Ishikawa (cell line): ENCODE measurements around the gene UNC13A.

Source experiments
- CEBPB ChIP-seq: IDR thresholded peaks from 2 replicates; pipeline ENCODE4 v1.6.1; 2012
- CREB1 ChIP-seq: IDR thresholded peaks from 2 replicates; pipeline ENCODE4 v1.6.1; 2012; ENCODE audit warnings: low read depth
- EGR1 ChIP-seq: IDR thresholded peaks from 2 replicates; pipeline ENCODE4 v1.6.1; 2012
- EP300 ChIP-seq: IDR thresholded peaks from 2 replicates; pipeline ENCODE4 v1.6.1; 2012; ENCODE audit warnings: borderline replicate concordance
- FOXM1 ChIP-seq: IDR thresholded peaks from 2 replicates; pipeline ENCODE4 v1.6.1; 2012; ENCODE audit warnings: low read depth, borderline replicate concordance
- MAX ChIP-seq: IDR thresholded peaks from 2 replicates; pipeline ENCODE4 v1.6.1; 2012
- NFIC ChIP-seq: IDR thresholded peaks from 2 replicates; pipeline ENCODE4 v1.6.1; 2012
- RAD21 ChIP-seq: IDR thresholded peaks from 2 replicates; pipeline ENCODE4 v1.6.1; 2012; ENCODE audit warnings: low read depth
- REST ChIP-seq: IDR thresholded peaks from 2 replicates; pipeline ENCODE4 v1.6.1; 2012; ENCODE audit warnings: low read depth, mild to moderate bottlenecking
- TAF1 ChIP-seq: IDR thresholded peaks from 2 replicates; pipeline ENCODE4 v1.6.1; 2012; ENCODE audit warnings: low read depth, mild to moderate bottlenecking
- TCF12 ChIP-seq: IDR thresholded peaks from 2 replicates; pipeline ENCODE4 v1.6.1; 2012; ENCODE audit warnings: low read depth
- TEAD4 ChIP-seq: IDR thresholded peaks from 2 replicates; pipeline ENCODE4 v1.6.1; 2012
- USF1 ChIP-seq: IDR thresholded peaks from 2 replicates; pipeline ENCODE4 v1.6.1; 2012
- YY1 ChIP-seq: IDR thresholded peaks from 2 replicates; pipeline ENCODE4 v1.6.1; 2012; ENCODE audit warnings: low read depth
- ZBTB7A ChIP-seq: IDR thresholded peaks from 2 replicates; pipeline ENCODE4 v1.6.1; 2012; ENCODE audit warnings: low read depth

Gene UNC13A

GRCh38 chr19:17602872-17603510, 85.2 kb downstream of the UNC13A start:
- TF ChIP-seq USF1, result no peak
- no peak for TF ChIP-seq ZBTB7A
- no peak for TF ChIP-seq MAX
- TF ChIP-seq RAD21, result no peak
- no peak for TF ChIP-seq EP300
- TF ChIP-seq NFIC, result no peak
- no peak for TF ChIP-seq EGR1
- TF ChIP-seq CREB1, result no peak
- TF ChIP-seq CEBPB, result no peak
- no peak for TF ChIP-seq REST
- TF ChIP-seq TEAD4, result no peak
- TF ChIP-seq TAF1, result no peak
- TF ChIP-seq YY1, result no peak
- no peak for TF ChIP-seq TCF12
- TF ChIP-seq FOXM1, result no peak

GRCh38 chr19:17602217-17602616, 85.9 kb downstream of the UNC13A start:
- no peak for TF ChIP-seq RAD21
- no peak for TF ChIP-seq USF1
- no peak for TF ChIP-seq FOXM1
- no peak for TF ChIP-seq TCF12
- TF ChIP-seq EGR1, result no peak

- TF ChIP-seq REST (no peak), EP300 (no peak), TAF1 (no peak), CREB1 (no peak), FOXM1 (no peak), ZBTB7A (no peak), TEAD4 (no peak), CEBPB (no peak), RAD21 (no peak), NFIC (no peak), USF1 (no peak), YY1 (no peak), EGR1 (no peak), MAX (no peak), TCF12 (no peak)
Observed at GRCh38 chr19:17601683-17602082, 86.5 kb downstream of the UNC13A start.

GRCh38 chr19:17599780-17600179, 88.4 kb downstream of the UNC13A start:
- TF ChIP-seq MAX (no peak), USF1 (no peak), EGR1 (no peak), RAD21 (no peak), TEAD4 (no peak), TAF1 (no peak), REST (no peak), ZBTB7A (no peak), YY1 (no peak), TCF12 (no peak), NFIC (no peak), FOXM1 (no peak), CEBPB (no peak), CREB1 (no peak)
